ENCODE data around the gene SNPH.

The SNPH gene

GRCh38 chr20:1353956-1354355 is 87.9 kb downstream of the SNPH start:
- H3K4me2 ChIP-seq (ENCODE audit: low read depth, low read length), result no peak overlapping the region
- H3F3A ChIP-seq (ENCODE audit: insufficient read depth, low read length), result no peaks in the 10 kb centered on the region
- H3K4me3 ChIP-seq (ENCODE audit: low read length), result no peak overlapping the region
- DNase-seq, result no peak
- H3K9me3 ChIP-seq (replicated peaks; ENCODE audit: insufficient read depth, low read length), result no peaks in the 10 kb centered on the region
- no peaks in the 10 kb centered on the region for H3K4me1 ChIP-seq (ENCODE audit: low read length)
- H3K27me3 ChIP-seq (replicated peaks; ENCODE audit: insufficient read depth, low read length), result no peaks in the 10 kb centered on the region
- no peaks in the 10 kb centered on the region for H3K36me3 ChIP-seq (replicated peaks; ENCODE audit: insufficient read depth, low read length)
- H3K9me2 ChIP-seq (replicated peaks; ENCODE audit: insufficient read depth, low read length), result no peaks in the 10 kb centered on the region
- no peak overlapping the region for H3K9ac ChIP-seq (ENCODE audit: low read length)
- no peak overlapping the region for H3K27ac ChIP-seq (ENCODE audit: low read length)
- no peak for TF ChIP-seq CTCF (IDR thresholded peaks at IDR 0.05; ENCODE audit: low read length)
- TF ChIP-seq EZH2 (optimal IDR thresholded peaks at IDR 0.05; ENCODE audit: low read depth, low read length), result no peak
- TF ChIP-seq EZH2phosphoT487 (IDR thresholded peaks at IDR 0.05; ENCODE audit: low read length), result no peak
- peaks cover 20% of the 10 kb centered on the region for H3K79me2 ChIP-seq (ENCODE audit: low read length)
- no peak overlapping the region for H2AFZ ChIP-seq (ENCODE audit: low read length)
- no peaks in the 10 kb centered on the region; the same call in 1 of the 2 replicates for H4K20me1 ChIP-seq (ENCODE audit: insufficient read depth, low read length)

- Histone ChIP-seq H3K27ac (ENCODE audit: low read length) (no peak overlapping the region), H3K36me3 (replicated peaks; ENCODE audit: insufficient read depth, low read length) (no peaks in the 10 kb centered on the region), H3K79me2 (ENCODE audit: low read length) (peaks cover 25% of the 10 kb centered on the region), H3K27me3 (replicated peaks; ENCODE audit: insufficient read depth, low read length) (no peaks in the 10 kb centered on the region), H3K9me3 (replicated peaks; ENCODE audit: insufficient read depth, low read length) (no peaks in the 10 kb centered on the region), H3F3A (ENCODE audit: insufficient read depth, low read length) (no peaks in the 10 kb centered on the region), H3K4me1 (ENCODE audit: low read length) (no peaks in the 10 kb centered on the region), H3K9ac (ENCODE audit: low read length) (no peak overlapping the region), H3K4me3 (ENCODE audit: low read length) (no peak overlapping the region), H3K9me2 (replicated peaks; ENCODE audit: insufficient read depth, low read length) (no peaks in the 10 kb centered on the region), H2AFZ (ENCODE audit: low read length) (no peak overlapping the region), H4K20me1 (ENCODE audit: insufficient read depth, low read length) (no peaks in the 10 kb centered on the region; the same call in 1 of the 2 replicates), H3K4me2 (ENCODE audit: low read depth, low read length) (no peak overlapping the region)
- no peak for DNase-seq
- no peak for TF ChIP-seq EZH2phosphoT487 (IDR thresholded peaks at IDR 0.05; ENCODE audit: low read length)
- TF ChIP-seq CTCF (IDR thresholded peaks at IDR 0.05; ENCODE audit: low read length), result no peak
- TF ChIP-seq EZH2 (optimal IDR thresholded peaks at IDR 0.05; ENCODE audit: low read depth, low read length), result no peak
These were observed 92.0 kb downstream of the SNPH start for GRCh38 chr20:1357921-1358671.
